Measurements from ENCODE around the gene TRAPPC14.
A peak's percentile ranks its signal among the peaks of the same experiment; 100 is the strongest.
"Not testable (repeated sequence)": the region's sequence is repeated elsewhere in the genome, so short reads cannot be mapped to it uniquely, and the experiment has no call there.

The TRAPPC14 gene

GRCh38 chr7:100148559-100149328 is 9.8 kb downstream of the TRAPPC14 start, which contains the start of gene LAMTOR4:
TSS of gene LAMTOR4 (plus strand) at chr7:100148918. CDS start at chr7:100148973, 55 bp downstream.
- Mint-ChIP-seq H3K27ac (peak within 1 kb of the TSS; percentile 96), H3K27me3 (no peaks in the 10 kb centered on the region), H3K9me3 (no peaks in the 10 kb centered on the region), H3K4me3 (peak within 1 kb of the TSS; percentile 97), H3K4me1 (peaks cover 41% of the 10 kb centered on the region), H3K36me3 (peaks cover 20% of the 10 kb centered on the region)
- ATAC-seq: peak; percentile 99

- peak overlapping the region; percentile 96 for H3K27ac Mint-ChIP-seq
- H3K9me3 Mint-ChIP-seq: no peaks in the 10 kb centered on the region
- no peaks in the 10 kb centered on the region for H3K27me3 Mint-ChIP-seq
- H3K4me3 Mint-ChIP-seq: peak overlapping the region; percentile 97
- ATAC-seq: no peak
- peaks cover 38% of the 10 kb centered on the region for H3K4me1 Mint-ChIP-seq
- H3K36me3 Mint-ChIP-seq: peaks cover 20% of the 10 kb centered on the region
These were observed 10.3 kb downstream of the TRAPPC14 start for GRCh38 chr7:100148225-100148558.

- H3K4me3 Mint-ChIP-seq: no peak overlapping the region
- no peak for ATAC-seq
- peaks cover 29% of the 10 kb centered on the region for H3K4me1 Mint-ChIP-seq
- H3K27ac Mint-ChIP-seq: no peak overlapping the region
- H3K36me3 Mint-ChIP-seq: peaks cover 11% of the 10 kb centered on the region
- H3K9me3 Mint-ChIP-seq: no peaks in the 10 kb centered on the region
- no peaks in the 10 kb centered on the region for H3K27me3 Mint-ChIP-seq
These were observed 11.2 kb downstream of the TRAPPC14 start for GRCh38 chr7:100147278-100147677.

GRCh38 chr7:100146350-100146749 is 12.2 kb downstream of the TRAPPC14 start:
- H3K27me3 Mint-ChIP-seq, H3K36me3 Mint-ChIP-seq, H3K4me3 Mint-ChIP-seq, ATAC-seq, H3K9me3 Mint-ChIP-seq, H3K27ac Mint-ChIP-seq: not testable (repeated sequence)
- peaks cover 25% of the 10 kb centered on the region for H3K4me1 Mint-ChIP-seq

GRCh38 chr7:100142461-100142860 is 16.1 kb downstream of the TRAPPC14 start:
- Mint-ChIP-seq H3K4me1 (peaks cover 17% of the 10 kb centered on the region), H3K27me3 (no peaks in the 10 kb centered on the region), H3K9me3 (no peaks in the 10 kb centered on the region), H3K27ac (no peak overlapping the region), H3K36me3 (no peaks in the 10 kb centered on the region), H3K4me3 (no peak overlapping the region)
- ATAC-seq: no peak

- ATAC-seq: no peak
- Mint-ChIP-seq H3K27ac (no peak overlapping the region), H3K36me3 (no peaks in the 10 kb centered on the region), H3K9me3 (no peaks in the 10 kb centered on the region), H3K27me3 (no peaks in the 10 kb centered on the region), H3K4me1 (peaks cover 18% of the 10 kb centered on the region), H3K4me3 (no peak overlapping the region)
These were observed 17.0 kb downstream of the TRAPPC14 start for GRCh38 chr7:100141555-100141949.

GRCh38 chr7:100137851-100138760 is 20.4 kb downstream of the TRAPPC14 start:
- Mint-ChIP-seq H3K4me1 (peaks cover 18% of the 10 kb centered on the region), H3K9me3 (no peaks in the 10 kb centered on the region), H3K27me3 (no peaks in the 10 kb centered on the region), H3K4me3 (no peak overlapping the region), H3K27ac (peak overlapping the region; percentile 58), H3K36me3 (no peaks in the 10 kb centered on the region)
- peak; percentile 86 for ATAC-seq

GRCh38 chr7:100132697-100133151 is 25.8 kb downstream of the TRAPPC14 start:
- no peaks in the 10 kb centered on the region for H3K27me3 Mint-ChIP-seq
- no peak overlapping the region for H3K4me3 Mint-ChIP-seq
- H3K36me3 Mint-ChIP-seq: no peaks in the 10 kb centered on the region
- peak; percentile 82 for ATAC-seq
- peaks cover 30% of the 10 kb centered on the region for H3K4me1 Mint-ChIP-seq
- no peaks in the 10 kb centered on the region for H3K9me3 Mint-ChIP-seq
- H3K27ac Mint-ChIP-seq: no peak overlapping the region

GRCh38 chr7:100132126-100132525 is 26.4 kb downstream of the TRAPPC14 start:
- Mint-ChIP-seq H3K27ac (no peak overlapping the region), H3K27me3 (no peaks in the 10 kb centered on the region), H3K4me1 (peaks cover 27% of the 10 kb centered on the region), H3K9me3 (no peaks in the 10 kb centered on the region), H3K4me3 (no peak overlapping the region), H3K36me3 (no peaks in the 10 kb centered on the region)
- ATAC-seq: no peak

GRCh38 chr7:100130608-100131453 is 27.7 kb downstream of the TRAPPC14 start:
- Mint-ChIP-seq H3K9me3 (no peaks in the 10 kb centered on the region), H3K4me1 (peaks cover 33% of the 10 kb centered on the region), H3K27me3 (no peaks in the 10 kb centered on the region), H3K4me3 (no peak overlapping the region), H3K27ac (no peak overlapping the region), H3K36me3 (no peaks in the 10 kb centered on the region)
- no peak for ATAC-seq

- H3K27ac Mint-ChIP-seq, H3K4me3 Mint-ChIP-seq, H3K27me3 Mint-ChIP-seq, ATAC-seq, H3K36me3 Mint-ChIP-seq, H3K9me3 Mint-ChIP-seq: not testable (repeated sequence)
- H3K4me1 Mint-ChIP-seq: peaks cover 37% of the 10 kb centered on the region
These were observed 28.3 kb downstream of the TRAPPC14 start for GRCh38 chr7:100130220-100130607.

- H3K4me1 Mint-ChIP-seq: peaks cover 48% of the 10 kb centered on the region
- H3K27ac Mint-ChIP-seq: no peak overlapping the region
- H3K27me3 Mint-ChIP-seq: no peaks in the 10 kb centered on the region
- no peaks in the 10 kb centered on the region for H3K36me3 Mint-ChIP-seq
- no peaks in the 10 kb centered on the region for H3K9me3 Mint-ChIP-seq
- no peak for ATAC-seq
- no peak overlapping the region for H3K4me3 Mint-ChIP-seq
These were observed 29.9 kb downstream of the TRAPPC14 start for GRCh38 chr7:100128637-100128963.

- Mint-ChIP-seq H3K27ac (peak overlapping the region; percentile 98), H3K4me1 (peaks cover 48% of the 10 kb centered on the region), H3K36me3 (no peaks in the 10 kb centered on the region), H3K27me3 (no peaks in the 10 kb centered on the region), H3K9me3 (no peaks in the 10 kb centered on the region), H3K4me3 (peak overlapping the region; percentile 99)
- ATAC-seq: peak; percentile 6
These were observed 30.5 kb downstream of the TRAPPC14 start for GRCh38 chr7:100127866-100128636.

Data from stimulated activated memory B cell treated with anti-CD40 and anti-IgM and Interleukin-4, amounts not matched to agents 10 μg/mL and 1 μg/mL and 100 μg/mL, for 72 hours (primary cell).